ENCODE results near the gene YTHDC2. TPM values are rescaled to one million over a fixed set of nuclear protein-coding genes. Genes with fewer than 3 reads are reported as not detected.

The YTHDC2 gene
- total RNA-seq, 4 donors from 2014 or later = 39.8 to 50.3 (median 41.5) TPM

- peaks cover 0 to 73% (median 13%) of the 10 kb centered on the region in 3 donors for H3K36me3 ChIP-seq
- peaks cover 0 to 8% (median 3%) of the 10 kb centered on the region in 4 donors for H3K9me3 ChIP-seq
- 95 to 98% methylated on average over 2 of the region's 2 CpGs for WGBS, 2 donors
- H3K4me1 ChIP-seq = no peaks in the 10 kb centered on the region
- no peak overlapping the region for H3K4me3 ChIP-seq
- no peaks in the 10 kb centered on the region for H3K27me3 ChIP-seq
- H3K27ac ChIP-seq = no peak overlapping the region
- no peak for DNase-seq (ENCODE audit: low spot score in 2 of 2)
- TF ChIP-seq EP300 (IDR thresholded peaks at IDR 0.05) (no peak), CTCF (IDR thresholded peaks at IDR 0.05) (no peak), POLR2A (IDR thresholded peaks at IDR 0.05) (no peak)
Observed at GRCh38 chr5:113572716-113573115, 59.2 kb downstream of the YTHDC2 start.

- no peaks in the 10 kb centered on the region for H3K27me3 ChIP-seq
- TF ChIP-seq POLR2A (IDR thresholded peaks at IDR 0.05) (no peak), EP300 (IDR thresholded peaks at IDR 0.05) (no peak), CTCF (IDR thresholded peaks at IDR 0.05) (no peak)
- no peak for DNase-seq (ENCODE audit: low spot score in 2 of 2)
- 81 to 94% methylated on average over 2 of the region's 2 CpGs for WGBS, 2 donors
- H3K4me3 ChIP-seq = no peak overlapping the region
- no peak overlapping the region for H3K27ac ChIP-seq
- peaks cover 0 to 58% (median 13%) of the 10 kb centered on the region in 3 donors for H3K36me3 ChIP-seq
- no peaks in the 10 kb centered on the region for H3K4me1 ChIP-seq
- H3K9me3 ChIP-seq = peaks cover 0 to 6% (median 3%) of the 10 kb centered on the region in 4 donors
Observed at GRCh38 chr5:113574417-113574816, 60.9 kb downstream of the YTHDC2 start.

- DNase-seq (ENCODE audit: low spot score in 2 of 2) = no peak
- no peak overlapping the region for H3K27ac ChIP-seq
- H3K36me3 ChIP-seq = peaks cover 0 to 58% (median 13%) of the 10 kb centered on the region in 3 donors
- TF ChIP-seq CTCF (IDR thresholded peaks at IDR 0.05) (no peak), POLR2A (IDR thresholded peaks at IDR 0.05) (no peak), EP300 (IDR thresholded peaks at IDR 0.05) (no peak)
- H3K9me3 ChIP-seq = peaks cover 0 to 6% (median 3%) of the 10 kb centered on the region in 4 donors
- no peaks in the 10 kb centered on the region for H3K4me1 ChIP-seq
- no peaks in the 10 kb centered on the region for H3K27me3 ChIP-seq
- H3K4me3 ChIP-seq = no peak overlapping the region
- WGBS, 2 donors = 81 to 84% methylated on average over 4 of the region's 4 CpGs
Observed at GRCh38 chr5:113575074-113575473, 61.6 kb downstream of the YTHDC2 start.

GRCh38 chr5:113578091-113578490, 64.6 kb downstream of the YTHDC2 start:
- 91 to 96% methylated on average over 2 of the region's 2 CpGs for WGBS, 2 donors
- DNase-seq (ENCODE audit: low spot score in 2 of 2) = no peak
- H3K9me3 ChIP-seq = peaks cover 0 to under 1% (median 0%) of the 10 kb centered on the region in 4 donors
- peaks cover 0 to 43% (median 13%) of the 10 kb centered on the region in 3 donors for H3K36me3 ChIP-seq
- H3K4me1 ChIP-seq = no peaks in the 10 kb centered on the region
- no peak for TF ChIP-seq CTCF (IDR thresholded peaks at IDR 0.05)
- no peak for TF ChIP-seq POLR2A (IDR thresholded peaks at IDR 0.05)
- no peak for TF ChIP-seq EP300 (IDR thresholded peaks at IDR 0.05)
- H3K27me3 ChIP-seq = no peaks in the 10 kb centered on the region
- no peak overlapping the region for H3K4me3 ChIP-seq
- H3K27ac ChIP-seq = no peak overlapping the region

- Histone ChIP-seq H3K4me1 (no peaks in the 10 kb centered on the region), H3K36me3 (peaks cover 0 to 38% (median 0%) of the 10 kb centered on the region in 3 donors)
- 95% methylated on average over 2 of the region's 2 CpGs for WGBS, 2 donors
Observed at GRCh38 chr5:113581388-113581787, 67.9 kb downstream of the YTHDC2 start.

More at GRCh38 chr5:113581388-113581787, 67.9 kb downstream of the YTHDC2 start:
- TF ChIP-seq EP300 (IDR thresholded peaks at IDR 0.05) = no peak
- TF ChIP-seq CTCF (IDR thresholded peaks at IDR 0.05) = no peak
- TF ChIP-seq POLR2A (IDR thresholded peaks at IDR 0.05) = no peak
- no peaks in the 10 kb centered on the region for H3K27me3 ChIP-seq
- H3K9me3 ChIP-seq = no peaks in the 10 kb centered on the region
- H3K27ac ChIP-seq = no peak overlapping the region
- no peak overlapping the region for H3K4me3 ChIP-seq
- no peak for DNase-seq (ENCODE audit: low spot score in 2 of 2)
